Caco-2 (cell line): Measurements from ENCODE around the gene CERS6. TPM values are rescaled to one million over a fixed set of nuclear protein-coding genes. Genes with fewer than 3 reads are reported as not detected.
"Not testable (repeated sequence)": the region's sequence is repeated elsewhere in the genome, so short reads cannot be mapped to it uniquely, and the experiment has no call there.

Experiments
- BruUV-seq: library from RNA; stranded (reverse); fragments of 400-500 nt; replicated peaks from 2 replicates; lab custom pipeline; 2021; lab: Mats Ljungman, UMichigan
- CTCF ChIA-PET: fragments of 300-600 bp; sonication (Branson Sonifier 250); formaldehyde crosslinking; loops from one replicate; lab custom pipeline; 2022; ENCODE audit warnings: antibody characterized with exemption; lab: Charles Lee
- POLR2A ChIA-PET: fragments of 300-600 bp; sonication (Branson Sonifier 250); formaldehyde crosslinking; loops from one replicate; lab custom pipeline; 2022; ENCODE audit warnings: antibody characterized with exemption; lab: Charles Lee
- DNase-seq, 2 experiments: peaks; one replicate each; pipeline versions ENCODE4 v3.0.0 to v3.0.0-alpha.2; 2020 to 2022
- H3K27me3 ChIP-seq: replicated peaks from 2 replicates; pipeline ENCODE4 v1.6.0; 2011; ENCODE audit warnings: low read length; ENCODE audit not compliant: control insufficient read depth, insufficient read depth
- H3K36me3 ChIP-seq: 2 replicates; pipeline ENCODE4 v1.5.1; 2011; ENCODE audit warnings: low read length; ENCODE audit not compliant: control insufficient read depth, insufficient read depth
- H3K4me1 ChIP-seq: fragments of 250-450 bp; sonication (Bioruptor Pico); 2 replicates; pipeline ENCODE4 v1.5.1; 2020; ENCODE audit warnings: mild to moderate bottlenecking
- H3K4me3 ChIP-seq: 2 replicates; pipeline ENCODE4 v1.5.1; 2011; ENCODE audit warnings: low read depth, mild to moderate bottlenecking, control low read depth, low read length
- H3K9me3 ChIP-seq: fragments of 250-450 bp; sonication (Bioruptor Pico); 2 replicates; pipeline ENCODE4 v1.5.1; 2020; ENCODE audit warnings: mild to moderate bottlenecking, moderate library complexity
- H3K27ac Mint-ChIP-seq: one replicate; pipeline ENCODE4 v1.8.0; 2022; ENCODE audit warnings: mixed read lengths; ENCODE audit not compliant: unreplicated experiment
- H3K27me3 Mint-ChIP-seq: one replicate; pipeline ENCODE4 v1.8.0; 2022; ENCODE audit warnings: mixed read lengths; ENCODE audit not compliant: insufficient read depth, unreplicated experiment
- H3K36me3 Mint-ChIP-seq: one replicate; pipeline ENCODE4 v1.8.0; 2022; ENCODE audit warnings: mild to moderate bottlenecking, mixed read lengths; ENCODE audit not compliant: insufficient read depth, unreplicated experiment
- H3K4me1 Mint-ChIP-seq: one replicate; pipeline ENCODE4 v1.8.0; 2022; ENCODE audit warnings: low read depth, mixed read lengths; ENCODE audit not compliant: unreplicated experiment
- H3K4me3 Mint-ChIP-seq: one replicate; pipeline ENCODE4 v1.8.0; 2022; ENCODE audit warnings: mild to moderate bottlenecking, moderate library complexity, mixed read lengths; ENCODE audit not compliant: unreplicated experiment
- H3K9me3 Mint-ChIP-seq: one replicate; pipeline ENCODE4 v1.8.0; 2022; ENCODE audit warnings: mixed read lengths; ENCODE audit not compliant: unreplicated experiment
- CTCF ChIP-seq, 2 experiments: fragments of 200-600 bp in 1 of 2; IDR thresholded peaks; 1 replicate in 1 of 2; 2 replicates in 1 of 2; pipeline versions ENCODE4 v1.5.1 to v1.8.0; 2011 to 2022; ENCODE audit warnings: antibody characterized with exemption in 1 of 2, control low read depth in 1 of 2, inconsistent platforms in 1 of 2, low read depth in 1 of 2, low read length in 1 of 2, mild to moderate bottlenecking in 1 of 2, moderate library complexity in 1 of 2; ENCODE audit not compliant: insufficient read depth in 1 of 2, severe bottlenecking in 1 of 2, unreplicated experiment in 1 of 2
- intact Hi-C: fragments of 100-400 bp; cut with micrococcal nuclease; formaldehyde crosslinking; loops from one replicate; pipeline ENCODE4 v1.10.0; 2022; ENCODE audit not compliant: unreplicated experiment
- total RNA-seq: library from RNA; stranded (reverse); gene quantifications from 2 replicates; pipeline ENCODE4 v1.2.3, GENCODE V29; 2022

The CERS6 gene
- total RNA-seq, 1 experiment from 2014 or later: 32.7 TPM

- Histone ChIP-seq H3K27me3 (no peaks in the 10 kb centered on the region), H3K4me1 (no peaks in the 10 kb centered on the region), H3K36me3 (no peaks in the 10 kb centered on the region), H3K9me3 (no peaks in the 10 kb centered on the region), H3K4me3 (no peak overlapping the region)
- H3K9me3 Mint-ChIP-seq: peaks cover 10% of the 10 kb centered on the region
- intact Hi-C loops: no loop called here
- POLR2A ChIA-PET: no interaction called here
- CTCF ChIA-PET: no interaction called here
- TF ChIP-seq CTCF (IDR thresholded peaks at IDR 0.05; ENCODE audit: insufficient read depth in 1 of 2, low read depth in 1 of 2, low read length in 1 of 2, severe bottlenecking in 1 of 2, unreplicated experiment in 1 of 2): no peak
- no peaks in the 10 kb centered on the region for H3K27me3 Mint-ChIP-seq
- H3K36me3 Mint-ChIP-seq: peaks cover 7% of the 10 kb centered on the region
- H3K27ac Mint-ChIP-seq: no peak overlapping the region
- H3K4me1 Mint-ChIP-seq: peaks cover 4% of the 10 kb centered on the region
- no peak overlapping the region for H3K4me3 Mint-ChIP-seq
- BruUV-seq: no TSS peak
- DNase-seq: no peak
Measured at GRCh38 chr2:168654705-168655104, 198.6 kb downstream of the CERS6 start.

GRCh38 chr2:168655207-168655606 lies 199.1 kb downstream of the CERS6 start:
- CTCF ChIA-PET: no interaction called here
- H3K36me3 ChIP-seq: no peaks in the 10 kb centered on the region
- no peaks in the 10 kb centered on the region for H3K27me3 Mint-ChIP-seq

GRCh38 chr2:168657378-168657777 lies 201.3 kb downstream of the CERS6 start:
- peaks cover 13% of the 10 kb centered on the region for H3K36me3 Mint-ChIP-seq
- CTCF ChIA-PET, DNase-seq, H3K4me1 ChIP-seq, POLR2A ChIA-PET, H3K4me3 Mint-ChIP-seq, H3K27me3 Mint-ChIP-seq, H3K27me3 ChIP-seq, H3K4me3 ChIP-seq, intact Hi-C loops, BruUV-seq, H3K27ac Mint-ChIP-seq, H3K36me3 ChIP-seq, H3K9me3 ChIP-seq: not testable (repeated sequence)
- peaks cover 10% of the 10 kb centered on the region for H3K9me3 Mint-ChIP-seq
- H3K4me1 Mint-ChIP-seq: peaks cover 13% of the 10 kb centered on the region

More at GRCh38 chr2:168655207-168655606, 199.1 kb downstream of the CERS6 start:
- TF ChIP-seq CTCF (IDR thresholded peaks at IDR 0.05; ENCODE audit: insufficient read depth in 1 of 2, low read depth in 1 of 2, low read length in 1 of 2, severe bottlenecking in 1 of 2, unreplicated experiment in 1 of 2): no peak
- no peak for DNase-seq
- POLR2A ChIA-PET: no interaction called here
- Histone ChIP-seq H3K27me3 (no peaks in the 10 kb centered on the region), H3K4me3 (no peak overlapping the region), H3K4me1 (no peaks in the 10 kb centered on the region), H3K9me3 (no peaks in the 10 kb centered on the region)
- no peaks in the 10 kb centered on the region for H3K4me1 Mint-ChIP-seq
- peak overlapping the region; percentile 25 for H3K27ac Mint-ChIP-seq
- no TSS peak for BruUV-seq
- H3K36me3 Mint-ChIP-seq: peaks cover 7% of the 10 kb centered on the region
- intact Hi-C loops: no loop called here
- no peak overlapping the region for H3K4me3 Mint-ChIP-seq
- peaks cover 10% of the 10 kb centered on the region for H3K9me3 Mint-ChIP-seq

GRCh38 chr2:168658706-168659105 lies 202.6 kb downstream of the CERS6 start:
- intact Hi-C loops: no loop called here
- Mint-ChIP-seq H3K4me1 (peaks cover 13% of the 10 kb centered on the region), H3K27me3 (no peaks in the 10 kb centered on the region), H3K9me3 (peaks cover 10% of the 10 kb centered on the region), H3K27ac (no peak overlapping the region), H3K36me3 (peaks cover 14% of the 10 kb centered on the region), H3K4me3 (no peak overlapping the region)
- no peak for DNase-seq
- Histone ChIP-seq H3K4me1 (no peaks in the 10 kb centered on the region), H3K4me3 (no peak overlapping the region), H3K36me3 (no peaks in the 10 kb centered on the region), H3K27me3 (no peaks in the 10 kb centered on the region), H3K9me3 (no peaks in the 10 kb centered on the region)
- ChIA-PET CTCF (no interaction called here), POLR2A (interaction anchor here (0.5 kb wide), 1 partner anchor 163 kb away, joined by 3 read pairs; no protein-coding TSS in a partner anchor)
- BruUV-seq: no TSS peak
- TF ChIP-seq CTCF (IDR thresholded peaks at IDR 0.05; ENCODE audit: insufficient read depth in 1 of 2, low read depth in 1 of 2, low read length in 1 of 2, severe bottlenecking in 1 of 2, unreplicated experiment in 1 of 2): no peak
